Neural cell (in vitro differentiated cells): ENCODE data around the gene SMCO4. TPM values are rescaled to one million over a fixed set of nuclear protein-coding genes. Genes with fewer than 3 reads are reported as not detected.

Source experiments
- H2AFZ ChIP-seq: fragments of 200-600, 300-800 bp; sonication (generic), shearing (Covaris generic); 2 replicates; pipeline ENCODE4 v1.6.0; 2014; ENCODE audit warnings: low read depth, mild to moderate bottlenecking, antibody characterized with exemption, low read length, moderate library complexity
- H3F3A ChIP-seq: fragments of 200-600 bp; shearing (Covaris generic); 2 replicates; pipeline ENCODE4 v1.6.1; 2016; ENCODE audit warnings: mild to moderate bottlenecking, moderate library complexity, mixed read lengths, antibody characterized with exemption, low read length; ENCODE audit not compliant: insufficient read depth, poor library complexity, severe bottlenecking
- H3K27ac ChIP-seq: fragments of 200-600, 300-800 bp; sonication (generic), shearing (Covaris generic); 2 replicates; pipeline ENCODE4 v1.5.1; 2014; ENCODE audit warnings: mild to moderate bottlenecking, low read length, moderate library complexity
- H3K27me3 ChIP-seq: fragments of 300-800, 200-600 bp; sonication (generic), shearing (Covaris generic); 2 replicates; pipeline ENCODE4 v1.6.0; 2014; ENCODE audit warnings: mild to moderate bottlenecking, low read depth, low read length, moderate library complexity; ENCODE audit not compliant: insufficient read depth
- H3K36me3 ChIP-seq: fragments of 300-800, 200-600 bp; sonication (generic), shearing (Covaris generic); 2 replicates; pipeline ENCODE4 v1.5.1; 2014; ENCODE audit warnings: mild to moderate bottlenecking, antibody characterized with exemption, low read length, moderate library complexity; ENCODE audit not compliant: insufficient read depth
- H3K4me2 ChIP-seq: fragments of 300-800, 200-600 bp; sonication (generic), shearing (Covaris generic); 2 replicates; pipeline ENCODE4 v1.6.0; 2014; ENCODE audit warnings: mild to moderate bottlenecking, low read length
- H3K4me3 ChIP-seq: fragments of 300-800, 200-600 bp; sonication (generic), shearing (Covaris generic); 2 replicates; pipeline ENCODE4 v1.5.1; 2014; ENCODE audit warnings: mild to moderate bottlenecking, low read length, moderate library complexity
- H3K79me2 ChIP-seq: fragments of 200-600 bp; shearing (Covaris generic); replicated peaks from 2 replicates; pipeline ENCODE4 v1.6.0; 2014; ENCODE audit warnings: mild to moderate bottlenecking, low read length, moderate library complexity; ENCODE audit not compliant: insufficient read depth
- H3K9ac ChIP-seq: fragments of 300-800, 200-600 bp; sonication (generic), shearing (Covaris generic); 2 replicates; pipeline ENCODE4 v1.6.1; 2016; ENCODE audit warnings: mild to moderate bottlenecking, low read length, mixed read lengths
- H3K9me2 ChIP-seq: fragments of 200-600 bp; shearing (Covaris generic); 2 replicates; pipeline ENCODE4 v1.6.1; 2016; ENCODE audit warnings: mild to moderate bottlenecking, low read length, mixed read lengths; ENCODE audit not compliant: insufficient read depth
- H3K9me3 ChIP-seq: fragments of 200-600, 300-800 bp; sonication (generic), shearing (Covaris generic); 2 replicates; pipeline ENCODE4 v1.6.1; 2016; ENCODE audit warnings: mild to moderate bottlenecking, mixed run types, low read length, moderate library complexity, mixed read lengths
- H4K20me1 ChIP-seq: fragments of 200-600 bp; shearing (Covaris generic); 2 replicates; pipeline ENCODE4 v1.6.1; 2016; ENCODE audit warnings: mild to moderate bottlenecking, mixed run types; ENCODE audit not compliant: insufficient read depth
- CTCF ChIP-seq: fragments of 450-650 bp; IDR thresholded peaks from 2 replicates; pipeline ENCODE4 v1.5.1; 2014; ENCODE audit warnings: antibody characterized with exemption, mild to moderate bottlenecking, moderate library complexity; ENCODE audit not compliant: poor library complexity, severe bottlenecking
- EP300 ChIP-seq: fragments of 450-650 bp; conservative IDR thresholded peaks from 2 replicates; pipeline ENCODE4 v1.6.1; 2014; ENCODE audit warnings: antibody characterized with exemption, mild to moderate bottlenecking, moderate library complexity; ENCODE audit not compliant: poor library complexity, severe bottlenecking
- EZH2 ChIP-seq: fragments of 200-600, 300-800 bp; shearing (Covaris generic), sonication (generic); IDR thresholded peaks from 2 replicates; pipeline ENCODE4 v1.6.1; 2014; ENCODE audit warnings: antibody characterized with exemption, low read length, borderline replicate concordance, mild to moderate bottlenecking; ENCODE audit not compliant: insufficient read depth, poor library complexity, severe bottlenecking
- MXI1 ChIP-seq: fragments of 450-650 bp; conservative IDR thresholded peaks from 2 replicates; pipeline ENCODE4 v1.6.1; 2014; ENCODE audit warnings: antibody characterized with exemption, mild to moderate bottlenecking; ENCODE audit not compliant: poor library complexity, severe bottlenecking
- POLR2AphosphoS5 ChIP-seq: IDR thresholded peaks from 2 replicates; pipeline ENCODE4 v1.6.1; 2012
- RAD21 ChIP-seq: fragments of 450-650 bp; conservative IDR thresholded peaks from 2 replicates; pipeline ENCODE4 v1.6.1; 2014; ENCODE audit warnings: antibody characterized with exemption, mild to moderate bottlenecking, moderate library complexity
- REST ChIP-seq: IDR thresholded peaks from 2 replicates; pipeline ENCODE4 v1.6.1; 2012; ENCODE audit warnings: borderline replicate concordance
- SMC3 ChIP-seq: fragments of 450-650 bp; conservative IDR thresholded peaks from 2 replicates; pipeline ENCODE4 v1.6.1; 2014; ENCODE audit warnings: antibody characterized with exemption, mild to moderate bottlenecking, moderate library complexity; ENCODE audit not compliant: poor library complexity
- TAF1 ChIP-seq: IDR thresholded peaks from 2 replicates; pipeline ENCODE4 v1.6.1; 2012; ENCODE audit warnings: low read depth
- polyA plus RNA-seq: library from polyadenylated mRNA; depleted of rRNA; stranded (reverse); fragments of >200 nt; gene quantifications from 2 replicates; pipeline ENCODE4 v1.2.3, GENCODE V29; 2014
- small RNA-seq, 3 experiments: library from RNA; depleted of rRNA; stranded (forward); fragments of <200 nt; gene quantifications; one replicate each; pipeline ENCODE3, GENCODE V24; 2012

The SMCO4 gene
- polyA plus RNA-seq, 1 donor from 2014 or later = 10.0 TPM

- no peaks in the 10 kb centered on the region for H3K36me3 ChIP-seq
- no peak for TF ChIP-seq CTCF
- no peak for TF ChIP-seq TAF1
- TF ChIP-seq EZH2 = no peak
- no peak for TF ChIP-seq POLR2AphosphoS5
- no peak for TF ChIP-seq RAD21
- TF ChIP-seq MXI1 = no peak
- TF ChIP-seq REST = no peak
- no peak for TF ChIP-seq SMC3
- TF ChIP-seq EP300 = no peak
- H3K27ac ChIP-seq = no peak overlapping the region
- no peaks in the 10 kb centered on the region for H3K27me3 ChIP-seq
- H2AFZ ChIP-seq = no peak overlapping the region
- no peaks in the 10 kb centered on the region for H3K79me2 ChIP-seq
- no peaks in the 10 kb centered on the region for H3K9me2 ChIP-seq
- no peak overlapping the region for H3K4me2 ChIP-seq
- no peak overlapping the region for H3K9ac ChIP-seq
- no peak overlapping the region for H3K4me3 ChIP-seq
- H3F3A ChIP-seq = no peaks in the 10 kb centered on the region
- H4K20me1 ChIP-seq = peaks cover 3% of the 10 kb centered on the region
- H3K9me3 ChIP-seq = no peaks in the 10 kb centered on the region
Measured at GRCh38 chr11:93432247-93432646, 110.9 kb downstream of the SMCO4 start.

Small RNA genes within 50 kb of the gene (small RNA-seq; reads per million reads assigned to genes)
- 0 reads per million in 3 experiments for gene RN7SL223P

Other genes with a start within 250 kb of the SMCO4 start
- gene DEUP1, start 212.6 kb downstream of the SMCO4 start, polyA plus RNA-seq = 0.46 TPM in 1 of 2 replicates, not detected in the other
- gene CEP295, start 118.3 kb upstream of the SMCO4 start, polyA plus RNA-seq = 21.2 and 24.0 TPM in 2 replicates
- 191 and 204 TPM in 2 replicates for gene TAF1D, start 198.1 kb upstream of the SMCO4 start, polyA plus RNA-seq
- 29.6 and 35.0 TPM in 2 replicates for gene C11orf54, start 198.3 kb upstream of the SMCO4 start, polyA plus RNA-seq
- gene MED17, start 240.9 kb upstream of the SMCO4 start, polyA plus RNA-seq = 82.7 and 85.6 TPM in 2 replicates